Measurements from ENCODE around the gene MIS12.
A peak's percentile ranks its signal among the peaks of the same experiment; 100 is the strongest.

MIS12 gene

DNA sequence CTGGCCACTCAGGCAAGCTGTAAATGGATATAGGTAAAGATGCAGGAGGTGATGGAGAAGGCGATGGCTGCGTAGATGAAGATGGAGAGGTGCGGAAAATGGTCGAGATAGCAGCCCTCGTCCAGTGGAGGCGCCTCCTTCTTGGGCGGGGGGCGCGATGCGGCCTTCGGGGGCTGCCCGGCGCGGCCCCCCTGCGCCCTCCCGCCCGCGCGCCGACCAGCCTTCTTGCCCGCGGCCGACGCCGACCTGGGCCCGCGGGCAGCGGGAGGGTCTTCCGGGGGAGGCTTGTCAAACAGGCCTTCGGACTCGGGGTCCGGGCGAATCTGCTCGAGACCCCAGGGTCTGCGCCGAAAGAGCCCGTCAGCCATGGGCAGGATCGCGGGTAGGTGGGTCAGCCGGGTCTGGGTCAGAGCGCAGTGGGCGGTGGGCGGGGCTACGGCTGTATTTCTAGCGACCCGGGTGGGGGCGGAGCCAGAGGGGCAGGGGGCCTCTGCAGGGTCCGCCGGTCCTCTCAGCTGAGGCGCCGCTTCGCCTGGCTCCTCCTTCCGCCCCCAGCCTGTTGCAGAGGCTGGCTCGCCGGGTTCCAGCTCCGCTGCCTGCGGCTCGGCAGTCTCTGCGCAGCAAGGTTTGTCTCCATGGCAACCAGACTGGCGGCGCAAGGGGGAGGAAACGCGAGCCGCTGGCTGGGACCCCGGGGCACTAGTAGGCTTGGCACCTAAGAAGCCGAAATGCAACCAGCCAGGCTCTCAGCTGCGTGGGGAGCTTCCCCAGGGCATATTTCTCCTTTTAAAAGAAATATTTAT lies 14.4 kb downstream of the MIS12 start:
- peak; percentile 14 for DNase-seq

DNA sequence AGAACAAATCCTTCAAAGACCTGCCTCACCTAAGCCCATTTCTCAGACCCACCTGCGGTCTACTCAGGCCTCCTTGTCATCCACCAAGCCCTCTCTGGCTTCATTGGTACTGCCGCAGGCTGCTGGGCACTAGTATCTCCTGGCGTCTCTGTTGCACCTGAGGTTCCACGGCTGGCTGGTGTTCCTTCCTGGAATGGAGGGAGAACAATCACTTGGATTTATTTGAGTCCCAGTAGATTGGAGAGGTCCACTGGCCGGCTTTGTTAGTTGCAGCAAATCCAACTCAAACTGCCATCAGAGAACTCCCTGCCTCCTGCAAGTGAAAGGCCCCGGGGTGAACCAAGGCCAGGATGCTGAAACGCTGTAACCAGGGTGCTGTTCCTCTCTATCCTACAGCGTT lies 15.3 kb downstream of the MIS12 start:
- no peak for DNase-seq

GRCh38 chr17:5502552-5502951 lies 16.2 kb downstream of the MIS12 start:
- DNase-seq = no peak

DNA sequence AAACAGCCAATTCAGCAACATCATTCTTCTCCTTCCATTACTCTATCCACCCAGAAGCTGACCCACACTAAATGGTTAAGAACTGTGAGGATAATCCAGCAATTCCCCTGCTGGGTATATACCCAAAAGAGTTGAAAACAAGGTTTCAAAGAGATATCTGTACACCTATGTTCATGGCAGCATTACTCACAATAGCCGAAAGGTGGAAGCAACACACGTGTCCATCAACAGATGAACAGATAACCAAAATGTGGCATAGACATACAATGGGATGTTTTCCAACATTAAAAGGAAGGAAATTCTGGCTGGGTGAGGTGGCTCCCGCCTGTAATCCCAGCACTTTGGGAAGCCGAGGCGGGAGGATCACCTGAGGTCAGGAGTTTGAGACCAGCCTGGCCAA lies 19.9 kb downstream of the MIS12 start:
- DNase-seq = no peak

GRCh38 chr17:5508810-5509209 lies 22.4 kb downstream of the MIS12 start:
- no peak for DNase-seq

- DNase-seq = no peak
Measured at GRCh38 chr17:5509482-5509881, 23.1 kb downstream of the MIS12 start.

DNA sequence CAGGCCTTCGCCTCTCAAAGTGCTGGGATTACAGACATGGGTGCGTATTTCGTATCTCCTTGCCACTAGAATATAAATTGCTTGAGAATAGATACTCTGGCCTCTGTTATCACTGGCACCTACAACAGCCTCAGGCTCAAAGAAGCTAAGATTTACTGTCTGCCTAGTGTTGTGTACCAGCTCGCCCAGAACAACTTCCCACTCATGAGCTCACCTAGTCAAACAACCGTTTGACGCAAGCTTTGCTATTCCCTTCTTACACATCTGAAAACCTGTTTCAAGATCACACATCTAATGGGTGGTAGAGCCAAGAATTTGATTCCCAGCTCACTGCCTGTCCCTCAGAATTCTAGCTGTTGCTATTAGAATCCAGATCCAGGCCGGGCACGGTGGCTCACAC lies 24.4 kb downstream of the MIS12 start:
- no peak for DNase-seq

GRCh38 chr17:5511401-5512225 lies 25.2 kb downstream of the MIS12 start:
- DNase-seq = no peak

- no peak for DNase-seq
Measured at GRCh38 chr17:5513628-5514027, 27.3 kb downstream of the MIS12 start.

GRCh38 chr17:5514976-5515375 lies 28.6 kb downstream of the MIS12 start:
- no peak for DNase-seq

GRCh38 chr17:5516060-5516792 lies 29.9 kb downstream of the MIS12 start:
- no peak for DNase-seq

DNA sequence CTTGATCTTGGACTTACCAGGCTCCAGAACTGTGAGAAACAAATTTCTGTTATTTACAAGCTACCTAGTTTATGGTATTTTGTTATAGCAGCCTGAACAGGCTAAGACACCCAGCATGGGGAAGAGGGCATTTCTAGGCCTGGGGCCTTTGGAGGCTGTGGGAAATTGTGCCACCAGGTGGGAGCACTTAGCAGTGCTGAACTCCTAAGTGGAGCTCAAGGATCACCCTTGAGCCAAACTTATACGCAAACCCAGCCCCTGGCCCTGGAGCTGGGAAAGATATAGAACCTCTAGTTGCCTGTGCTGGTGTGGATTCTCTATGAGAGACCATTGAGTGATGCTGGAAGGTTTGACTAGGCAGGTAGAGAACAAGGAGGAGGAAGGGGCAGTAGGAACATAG lies 36.1 kb downstream of the MIS12 start:
- DNase-seq = no peak

DNA sequence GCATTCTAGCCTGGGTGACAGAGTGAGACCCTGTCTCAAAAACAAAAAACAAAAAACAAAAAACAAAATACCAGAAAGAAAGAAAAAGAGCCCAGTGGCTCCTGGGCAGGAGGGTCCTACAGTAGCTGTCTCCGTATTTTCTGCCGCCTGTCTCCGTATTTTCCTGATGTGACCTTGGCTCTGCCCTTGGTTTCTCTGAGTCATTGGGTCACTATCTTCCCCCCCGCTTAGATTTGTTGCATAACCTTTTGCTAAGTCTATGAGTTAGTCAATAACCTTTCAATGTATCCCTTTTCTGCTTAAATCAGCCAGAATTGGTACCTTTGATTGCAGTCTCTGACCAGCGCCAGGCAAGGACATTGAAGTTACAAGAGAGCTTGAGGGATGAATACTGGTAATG lies 36.9 kb downstream of the MIS12 start:
- DNase-seq = no peak

DNA sequence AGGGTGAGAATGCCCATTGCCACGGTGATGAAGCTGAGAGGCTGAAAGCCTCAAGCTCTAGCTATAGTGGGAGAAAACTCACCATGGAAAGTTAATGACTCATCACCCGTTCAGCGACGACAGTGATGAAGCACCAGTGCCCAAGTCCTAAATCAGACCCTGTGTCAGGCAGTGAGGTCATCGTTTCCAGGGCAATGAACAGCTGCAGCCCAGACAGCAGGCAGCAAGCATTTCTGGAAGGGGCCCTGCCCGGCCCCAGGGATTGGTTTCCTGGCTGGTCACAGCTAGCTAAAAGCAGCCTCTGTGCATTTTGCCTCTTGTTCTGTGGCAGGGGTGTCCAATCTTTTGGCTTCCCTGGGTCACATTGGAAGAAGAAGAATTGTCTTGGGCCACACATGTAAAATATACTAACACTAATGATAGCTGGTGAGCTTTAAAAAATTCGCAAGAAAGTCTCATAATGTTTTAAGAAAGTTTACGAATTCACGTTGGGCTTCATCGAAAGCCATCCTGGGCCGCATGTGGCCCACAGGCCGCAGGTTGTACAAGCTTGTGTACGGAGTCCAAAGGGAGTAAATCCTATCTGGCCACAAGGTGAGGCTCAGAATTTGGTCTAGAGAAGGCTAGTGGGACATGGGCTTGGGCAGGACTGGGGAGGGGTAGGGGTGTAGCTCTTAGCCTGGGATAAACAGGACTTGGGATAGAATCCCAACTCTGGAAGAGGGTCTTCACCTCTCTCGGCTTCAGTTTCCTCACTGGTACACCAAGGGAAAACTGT lies 40.6 kb downstream of the MIS12 start:
- peak; percentile 4 for DNase-seq

- DNase-seq = no peak
Measured at GRCh38 chr17:5527601-5528250, 41.4 kb downstream of the MIS12 start.

DNA sequence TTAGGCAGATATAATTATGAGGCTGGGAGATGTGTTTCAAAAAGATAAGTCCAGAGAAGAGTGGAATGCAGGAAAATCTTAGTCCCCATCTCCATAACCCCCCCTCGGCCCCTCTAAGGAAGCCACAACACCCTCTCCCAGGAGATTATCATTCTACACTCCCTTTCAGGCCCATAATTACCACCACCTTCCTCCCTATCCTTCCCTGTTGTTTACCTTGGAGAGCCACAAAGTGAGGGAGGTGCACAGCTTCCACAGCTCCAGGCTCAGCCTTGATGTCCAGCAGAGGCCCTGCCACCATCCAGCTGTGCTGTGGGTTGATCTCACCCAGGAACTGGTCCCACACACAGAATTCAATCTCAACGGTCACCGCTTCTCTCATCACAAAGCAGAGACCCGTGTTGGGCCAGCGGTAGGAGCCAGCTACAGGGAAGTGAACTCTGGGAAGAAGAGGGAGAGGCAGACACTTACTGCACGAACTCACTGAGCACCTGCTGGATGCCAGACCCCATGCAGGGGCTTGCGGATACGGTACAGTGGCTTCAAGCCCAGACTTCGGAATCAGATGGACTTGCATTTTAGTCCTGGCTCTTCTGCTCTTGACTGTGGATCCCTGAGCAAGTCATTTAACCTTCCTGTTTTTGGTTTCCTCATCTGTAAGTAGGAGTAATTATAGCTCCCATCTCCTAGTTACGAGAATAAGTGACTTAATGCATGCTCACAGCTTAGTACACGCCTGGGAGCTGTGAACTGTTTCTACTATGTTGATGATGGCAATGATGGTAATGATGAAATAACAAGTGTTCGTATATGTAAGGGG lies 44.1 kb downstream of the MIS12 start:
- no peak for DNase-seq

DNA sequence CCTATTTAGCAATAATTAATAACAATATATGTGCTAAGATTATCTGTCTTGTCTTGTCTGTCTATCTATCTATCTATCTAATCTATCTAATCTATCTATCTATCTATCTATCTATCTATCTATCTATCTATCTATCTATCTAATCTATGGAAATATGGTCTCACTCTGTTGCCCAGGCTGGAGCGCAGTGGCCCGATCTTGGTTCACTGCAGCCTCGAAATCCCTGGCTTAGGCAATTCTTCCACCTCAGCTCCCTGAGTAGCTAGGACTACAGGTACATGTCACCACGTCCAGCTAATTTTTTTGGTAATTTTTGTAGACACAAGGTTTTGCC lies 44.7 kb downstream of the MIS12 start:
- no peak for DNase-seq

DNA sequence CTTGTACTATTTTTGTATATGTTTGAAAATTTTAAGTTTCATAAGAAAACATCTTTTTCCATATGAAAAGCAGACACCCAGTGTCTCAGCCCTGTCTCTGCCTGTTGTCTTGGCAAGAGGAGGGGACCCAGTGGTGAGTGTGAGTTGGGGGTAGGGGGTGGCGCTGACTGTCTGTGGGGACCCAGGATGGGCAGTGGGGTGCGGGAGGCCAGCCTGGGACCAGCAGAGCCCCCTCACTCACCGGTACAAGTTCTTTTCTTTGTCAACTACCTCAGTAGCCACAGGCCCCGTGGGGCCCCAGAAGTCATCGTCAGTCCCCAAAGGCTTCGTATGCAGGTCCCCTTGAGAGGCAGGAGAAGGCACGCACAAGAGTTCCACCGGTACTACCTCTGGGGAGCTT lies 46.2 kb downstream of the MIS12 start:
- no peak for DNase-seq

DNA sequence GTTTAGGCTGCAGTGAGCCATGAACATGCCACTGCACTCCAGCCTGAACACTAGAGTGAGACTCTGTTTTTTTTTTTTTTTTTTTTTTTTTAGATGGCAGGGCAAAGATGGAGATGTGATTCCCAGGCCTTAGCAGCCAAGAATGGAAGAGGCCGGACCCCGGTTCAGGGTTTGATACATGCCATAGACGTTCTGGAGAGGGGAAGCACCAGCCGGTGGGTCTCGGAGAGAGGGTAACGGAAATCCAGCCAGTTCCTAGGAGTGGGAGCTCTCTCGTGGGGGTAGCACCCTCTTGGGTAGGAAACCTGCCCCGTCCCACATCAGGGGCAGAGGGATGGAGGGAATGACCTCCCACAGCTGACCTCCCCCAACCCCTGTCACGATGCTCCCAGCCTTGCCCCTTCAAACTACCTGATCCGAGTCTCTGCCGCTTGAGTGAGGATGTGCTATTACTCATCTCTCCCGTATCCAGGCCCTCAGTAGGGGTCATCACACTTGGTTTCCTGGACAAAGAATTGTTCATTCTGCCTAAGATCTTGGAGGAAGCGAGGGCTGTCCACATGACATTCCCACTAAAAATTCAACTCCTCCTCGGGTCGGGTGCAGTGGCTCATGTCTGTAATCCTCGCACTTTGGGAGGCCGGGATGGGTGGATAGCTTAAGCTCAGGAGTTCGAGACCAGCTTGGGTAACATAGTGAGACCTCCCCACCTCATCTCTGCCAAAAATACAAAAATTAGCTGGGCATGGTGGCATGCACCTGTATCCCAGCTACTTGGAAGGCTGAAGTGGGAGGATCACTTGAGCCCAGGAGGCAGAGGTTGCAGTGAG lies 47.3 kb downstream of the MIS12 start:
- no peak for DNase-seq

- DNase-seq = no peak
Measured at GRCh38 chr17:5535436-5535835, 49.1 kb downstream of the MIS12 start.

Data from NCI-H2107 (cell line).